ENCODE data around the gene COG1.
A peak's percentile ranks its signal among the peaks of the same experiment; 100 is the strongest.

The COG1 gene

GRCh38 chr17:73201215-73202069, 8.6 kb downstream of the COG1 start:
- no peak for DNase-seq

- peak in 3 of 6 experiments; percentile 6 to 14 (median 7) for DNase-seq
Measured at GRCh38 chr17:73203135-73203787, 10.4 kb downstream of the COG1 start.

GRCh38 chr17:73203788-73204479, 11.1 kb downstream of the COG1 start:
- DNase-seq = peak in 2 of 6 experiments; percentile 7 to 18

GRCh38 chr17:73205459-73205961, 12.7 kb downstream of the COG1 start:
- no peak for DNase-seq

- no peak for DNase-seq
Measured at GRCh38 chr17:73208139-73208827, 15.4 kb downstream of the COG1 start.

GRCh38 chr17:73209436-73209835, 16.6 kb downstream of the COG1 start:
- no peak for DNase-seq

GRCh38 chr17:73210002-73210678, 17.3 kb downstream of the COG1 start:
- DNase-seq = peak in 2 of 6 experiments; percentile 12 to 20

- peak; percentile 44 to 85 (median 70) for DNase-seq
Measured at GRCh38 chr17:73211745-73212144, 18.9 kb downstream of the COG1 start.

GRCh38 chr17:73214008-73214407, 21.2 kb downstream of the COG1 start:
- no peak for DNase-seq

GRCh38 chr17:73214851-73215250, 22.0 kb downstream of the COG1 start:
- DNase-seq = no peak

- no peak for DNase-seq
Measured at GRCh38 chr17:73215447-73215846, 22.6 kb downstream of the COG1 start.

GRCh38 chr17:73223626-73224230, 30.9 kb downstream of the COG1 start:
- DNase-seq = no peak

GRCh38 chr17:73224237-73224636, 31.4 kb downstream of the COG1 start:
- DNase-seq = no peak

GRCh38 chr17:73224663-73225305, 31.9 kb downstream of the COG1 start:
- DNase-seq = no peak

- no peak for DNase-seq
Measured at GRCh38 chr17:73226556-73227172, 33.8 kb downstream of the COG1 start.

GRCh38 chr17:73227379-73227778, 34.5 kb downstream of the COG1 start:
- DNase-seq = no peak

GRCh38 chr17:73227944-73228343, 35.1 kb downstream of the COG1 start:
- no peak for DNase-seq

GRCh38 chr17:73228748-73229236, 35.9 kb downstream of the COG1 start:
- no peak for DNase-seq

- DNase-seq = no peak
Measured at GRCh38 chr17:73230088-73230487, 37.2 kb downstream of the COG1 start.

GRCh38 chr17:73231395-73231794, 38.5 kb downstream of the COG1 start:
- DNase-seq = peak in 1 of 6 experiments; percentile 28
